GM21737 (cell line): ENCODE results near the gene FSTL1.

Experiments
- ATAC-seq: cut with Tn5 transposase; IDR thresholded peaks from one replicate; pipeline ENCODE4 v1.9.1; 2021; ENCODE audit warnings: mild to moderate bottlenecking, moderate library complexity; ENCODE audit not compliant: unreplicated experiment

FSTL1 gene

GRCh38 chr3:120440001-120440703 is 10.6 kb downstream of the FSTL1 start:
- ATAC-seq = no peak

DNA sequence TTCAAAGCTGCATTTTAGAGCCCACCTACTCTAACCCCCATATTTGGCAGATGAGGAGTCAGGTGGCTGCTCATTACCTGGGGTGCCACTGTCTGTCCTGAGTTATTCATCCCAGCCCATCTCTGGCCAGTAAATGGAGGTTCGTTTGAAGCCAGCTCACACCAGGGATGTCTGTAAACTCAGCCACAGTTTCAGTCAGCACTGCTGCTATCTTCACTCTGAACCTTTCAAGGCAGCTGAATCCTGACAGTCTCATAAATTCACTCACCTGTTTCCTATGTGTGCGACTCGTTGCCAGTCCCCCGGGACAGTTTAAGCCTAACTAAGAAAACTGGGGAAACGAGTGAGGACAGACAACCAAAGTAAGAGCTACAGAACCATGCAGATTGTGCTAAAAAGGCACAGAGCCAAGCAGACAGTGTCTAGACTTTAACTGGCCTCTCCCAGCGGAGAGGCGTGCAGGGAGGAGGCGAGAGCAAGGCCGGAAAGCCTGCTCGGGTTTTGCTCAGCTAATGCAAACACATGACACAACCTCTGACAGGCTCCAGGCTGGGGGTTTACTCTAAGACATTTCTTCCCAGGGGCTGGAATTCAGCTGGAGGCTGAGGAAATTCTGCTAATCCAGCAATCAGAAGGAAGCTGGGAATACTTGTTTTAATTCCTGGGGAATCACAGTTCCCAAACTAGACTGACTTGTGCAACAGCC is 12.0 kb downstream of the FSTL1 start:
- no peak for ATAC-seq

DNA sequence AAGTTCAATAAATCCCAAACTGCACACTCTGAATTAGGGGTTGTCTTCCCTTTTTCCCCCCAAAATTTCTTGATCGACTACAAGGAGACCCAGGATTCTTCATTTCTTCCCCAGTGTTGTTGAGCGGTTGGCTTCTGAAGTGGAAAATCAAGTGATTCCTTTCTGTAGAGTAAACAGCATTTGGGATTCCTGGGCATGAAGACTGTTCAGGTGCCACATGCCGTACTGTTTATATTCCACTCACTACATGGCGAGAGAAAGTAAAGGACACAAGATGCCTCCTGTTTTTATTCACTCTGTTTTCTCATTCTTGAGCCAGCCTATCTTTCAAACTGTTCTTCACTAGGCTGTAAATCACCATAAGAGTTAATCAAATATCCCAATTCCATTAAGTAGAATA is 12.6 kb downstream of the FSTL1 start:
- no peak for ATAC-seq

DNA sequence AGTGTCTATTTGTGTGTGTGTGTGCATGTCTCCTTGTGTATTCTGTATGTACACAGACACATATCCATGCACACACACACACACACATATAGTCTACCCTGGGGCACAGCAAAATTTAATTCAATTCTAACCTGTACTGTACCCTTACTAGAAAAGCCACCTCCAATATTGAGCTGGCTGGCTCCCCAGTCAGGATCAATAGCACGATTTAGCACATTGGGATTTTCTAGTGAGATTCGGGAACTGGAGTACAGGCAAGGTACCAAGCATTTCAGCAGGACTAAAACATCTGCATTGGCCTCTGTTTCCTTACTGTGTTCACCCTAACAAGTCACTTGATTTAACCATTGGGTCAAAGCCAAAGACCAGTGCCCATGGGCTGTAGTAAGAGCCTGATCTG is 13.2 kb downstream of the FSTL1 start:
- ATAC-seq = no peak

GRCh38 chr3:120436523-120437050 is 14.2 kb downstream of the FSTL1 start:
- no peak for ATAC-seq

DNA sequence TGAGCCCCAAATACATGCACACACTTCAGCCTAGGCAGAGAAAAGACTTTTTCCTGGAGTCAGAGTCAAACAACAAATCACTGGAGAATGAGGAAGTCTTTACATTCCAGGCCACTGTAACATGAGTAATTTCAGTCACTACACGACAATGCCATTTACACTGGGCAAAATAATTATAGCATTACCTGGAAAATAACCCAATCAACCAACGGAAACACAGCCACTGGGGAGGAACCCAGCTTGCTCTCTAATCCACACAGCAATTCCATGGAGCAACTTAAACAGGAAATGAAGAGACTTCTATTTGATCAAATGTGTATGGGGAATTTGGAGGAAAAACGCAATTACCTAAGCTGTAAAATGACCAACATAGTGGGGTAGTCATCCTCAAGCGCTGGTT is 15.2 kb downstream of the FSTL1 start:
- ATAC-seq = no peak

GRCh38 chr3:120433662-120434331 is 17.0 kb downstream of the FSTL1 start:
- no peak for ATAC-seq

GRCh38 chr3:120432150-120432860 is 18.5 kb downstream of the FSTL1 start:
- no peak for ATAC-seq

DNA sequence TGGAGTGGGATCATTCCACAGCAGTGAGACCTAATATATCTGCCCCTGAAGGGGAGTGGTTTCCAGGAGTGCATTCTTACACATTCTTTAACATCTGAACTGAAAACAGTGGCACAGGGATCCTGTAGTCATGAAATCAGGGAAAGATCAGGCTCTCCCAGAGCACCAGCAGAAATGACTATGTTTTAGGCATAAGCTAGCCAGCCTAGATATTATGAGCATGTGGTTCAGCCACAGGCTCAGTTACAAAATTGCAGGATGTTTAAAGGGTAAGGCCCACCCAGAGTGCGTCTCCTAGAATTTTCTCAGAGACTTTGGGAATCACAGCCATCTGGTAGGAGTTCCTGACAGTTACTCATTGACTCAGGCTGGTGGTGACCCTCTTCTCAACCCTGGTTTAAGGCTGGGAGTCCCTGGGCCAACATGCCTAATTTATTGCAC is 20.9 kb downstream of the FSTL1 start:
- ATAC-seq = no peak

DNA sequence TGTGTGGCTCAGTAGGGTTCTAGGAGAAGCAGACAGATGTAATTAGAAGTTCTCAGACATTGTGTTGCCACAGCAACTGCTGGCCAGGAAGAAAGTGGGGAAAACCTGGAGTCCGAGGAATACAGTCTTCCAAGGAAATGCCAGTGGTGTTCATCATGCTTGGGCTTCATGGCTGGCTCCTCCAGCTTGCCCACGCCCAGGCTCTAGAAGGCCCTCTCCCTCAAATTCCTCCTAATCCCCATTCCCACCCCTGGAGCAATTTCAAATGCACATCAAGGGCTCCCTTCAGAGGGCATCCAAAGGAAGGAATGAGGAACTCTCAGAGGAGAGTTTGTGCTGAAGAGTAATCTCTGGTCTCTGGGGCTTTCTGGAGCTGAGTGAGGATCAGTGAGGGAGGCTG is 21.9 kb downstream of the FSTL1 start:
- no peak for ATAC-seq

- no peak for ATAC-seq
These were observed 23.6 kb downstream of the FSTL1 start for GRCh38 chr3:120427201-120427600.

GRCh38 chr3:120425572-120426250 is 25.1 kb downstream of the FSTL1 start:
- no peak for ATAC-seq

- no peak for ATAC-seq
These were observed 25.7 kb downstream of the FSTL1 start for GRCh38 chr3:120424976-120425570.

DNA sequence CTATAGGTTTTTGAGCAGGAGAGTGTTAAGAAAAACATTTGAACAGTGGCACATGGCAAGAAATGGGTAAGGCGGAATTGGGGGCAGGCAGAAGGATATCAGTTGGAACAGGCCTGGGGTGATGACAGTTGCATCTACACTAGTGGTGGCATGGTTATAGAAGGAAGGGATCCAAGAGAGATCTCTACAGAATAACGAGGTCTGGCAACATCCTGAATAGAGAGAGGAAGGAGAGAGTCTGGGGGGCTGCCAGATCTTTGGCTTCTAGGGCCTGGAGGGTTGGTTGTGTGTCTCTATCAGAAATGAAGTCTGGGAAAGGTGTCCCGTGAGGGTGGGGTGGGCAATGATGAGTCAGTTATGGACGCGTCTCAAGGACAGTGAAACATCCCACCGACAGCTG is 26.3 kb downstream of the FSTL1 start:
- no peak for ATAC-seq

GRCh38 chr3:120423432-120423831 is 27.4 kb downstream of the FSTL1 start:
- ATAC-seq = no peak

GRCh38 chr3:120421926-120422325 is 28.9 kb downstream of the FSTL1 start:
- ATAC-seq = no peak

DNA sequence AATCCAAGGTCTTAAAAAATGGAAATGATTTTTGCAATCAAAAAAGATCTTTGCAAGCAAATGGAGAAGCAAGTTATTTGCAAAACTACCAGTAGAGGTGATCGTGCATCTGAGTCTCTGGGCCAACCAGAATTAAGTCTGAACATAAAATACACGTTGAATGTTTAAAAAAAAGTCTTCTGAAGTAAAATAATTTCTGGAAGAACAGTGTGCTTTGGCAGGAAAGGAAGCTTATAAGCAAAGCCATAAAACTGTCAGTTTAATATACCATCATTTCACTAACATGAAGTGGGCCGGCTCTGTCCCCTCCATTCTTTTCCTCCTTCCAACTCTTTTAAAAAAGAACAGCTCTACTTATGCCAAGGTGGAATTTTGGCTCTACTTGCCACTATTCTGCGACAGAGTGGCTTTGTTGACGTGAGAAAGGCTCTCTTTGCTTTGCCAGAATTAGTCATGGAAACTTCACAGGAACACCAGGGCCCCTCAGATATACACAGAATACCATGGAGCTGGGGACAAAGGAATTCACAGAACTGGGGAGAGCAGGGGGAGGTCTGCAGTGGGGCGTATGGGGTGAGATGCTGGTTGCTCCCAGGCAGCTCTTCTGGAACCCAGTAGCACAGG is 29.8 kb downstream of the FSTL1 start:
- no peak for ATAC-seq

DNA sequence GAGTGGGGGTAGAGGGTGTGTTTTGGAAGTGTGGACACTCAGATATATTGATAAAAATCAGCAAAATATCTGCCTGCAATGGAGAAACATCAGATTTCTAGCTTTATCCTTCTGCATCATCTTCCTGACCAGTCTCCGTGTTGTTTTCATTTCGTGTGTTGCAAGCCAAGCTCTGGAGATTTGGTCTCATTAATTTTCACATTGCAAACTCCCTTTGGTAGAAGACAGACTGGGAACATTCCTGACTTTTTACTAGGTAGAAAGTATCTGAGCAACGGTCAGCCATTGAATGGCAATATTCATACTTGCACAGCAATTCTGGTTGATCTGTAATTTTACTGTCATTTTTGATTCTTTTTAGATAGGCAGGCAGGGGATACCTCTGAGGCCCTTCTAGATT is 30.4 kb downstream of the FSTL1 start:
- no peak for ATAC-seq

DNA sequence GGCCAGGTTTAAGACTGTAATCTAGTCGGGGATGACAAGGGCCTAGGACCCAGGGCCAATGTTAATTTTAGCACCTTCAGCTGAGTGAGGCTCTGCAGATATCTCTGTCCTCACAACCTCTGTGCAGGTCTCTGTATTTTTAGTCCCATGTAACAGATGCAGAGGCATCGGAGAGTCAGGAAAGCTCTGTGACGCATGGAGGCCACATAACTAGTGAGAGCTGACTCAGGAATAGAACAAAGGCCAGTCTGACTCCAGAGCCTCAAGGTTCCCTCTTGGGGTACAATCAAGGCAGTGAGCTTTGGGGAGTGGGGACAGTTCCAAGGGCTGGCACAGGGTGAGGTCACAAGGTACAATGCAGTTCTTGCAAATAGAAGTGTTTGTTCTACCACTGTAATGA is 31.0 kb downstream of the FSTL1 start:
- ATAC-seq = no peak
